Activated CD8-positive, alpha-beta T cell treated with anti-CD3 and anti-CD28 coated beads for 36 hours (primary cell): ENCODE data around the gene USP37. TPM values are rescaled to one million over a fixed set of nuclear protein-coding genes. Genes with fewer than 3 reads are reported as not detected.

Experiments used
- ATAC-seq: fragments of 200-7000 bp; cut with Tn5 transposase; one replicate; pipeline ENCODE4 v1.10.0; 2021; ENCODE audit warnings: mild to moderate bottlenecking, moderate library complexity
- CTCF ChIA-PET: fragments of 350-600 bp; sonication (Branson Sonifier 250); formaldehyde crosslinking; loops from one replicate; lab custom pipeline; 2021; ENCODE audit warnings: antibody characterized with exemption; lab: Charles Lee
- POLR2A ChIA-PET: fragments of 350-600 bp; sonication (Branson Sonifier 250); formaldehyde crosslinking; loops from one replicate; lab custom pipeline; 2021; ENCODE audit warnings: antibody characterized with exemption; lab: Charles Lee
- DNase-seq: peaks from one replicate; pipeline ENCODE4 v3.0.0-alpha.2; 2020
- H3K27ac Mint-ChIP-seq: one replicate; pipeline ENCODE4 v1.8.0; 2021; ENCODE audit warnings: mild to moderate bottlenecking, mixed read lengths
- H3K27me3 Mint-ChIP-seq: one replicate; pipeline ENCODE4 v1.8.0; 2021; ENCODE audit warnings: mixed read lengths
- H3K36me3 Mint-ChIP-seq: one replicate; pipeline ENCODE4 v1.8.0; 2021; ENCODE audit warnings: low read depth, mixed read lengths
- H3K4me1 Mint-ChIP-seq: one replicate; pipeline ENCODE4 v1.8.0; 2021; ENCODE audit warnings: low read depth, mixed read lengths
- H3K4me3 Mint-ChIP-seq: one replicate; pipeline ENCODE4 v1.8.0; 2021; ENCODE audit warnings: mild to moderate bottlenecking, moderate library complexity, mixed read lengths
- H3K9me3 Mint-ChIP-seq: one replicate; pipeline ENCODE4 v1.8.0; 2021; ENCODE audit warnings: mixed read lengths
- CTCF ChIP-seq: fragments of 200-600 bp; IDR thresholded peaks from one replicate; pipeline ENCODE4 v1.8.0; 2022; ENCODE audit warnings: antibody characterized with exemption, mild to moderate bottlenecking
- intact Hi-C: fragments of 100-400 bp; cut with micrococcal nuclease; formaldehyde crosslinking; loops from one replicate; pipeline ENCODE4 v1.10.0; 2022
- total RNA-seq, 2 experiments: library from RNA; stranded (reverse); gene quantifications; one replicate each; pipeline ENCODE4 v1.2.3, GENCODE V29; 2021

USP37 gene
- total RNA-seq, 2 experiments from 2014 or later = 51.7 to 53.2 TPM

- no peaks in the 10 kb centered on the region for H3K27me3 Mint-ChIP-seq
- TF ChIP-seq CTCF = no peak
- H3K4me3 Mint-ChIP-seq = no peak overlapping the region
- H3K36me3 Mint-ChIP-seq = no peaks in the 10 kb centered on the region
- ATAC-seq (no peak), DNase-seq (no peak)
- ChIA-PET POLR2A (no interaction called here), CTCF (interaction anchor here (1.3 kb wide), 1 partner anchor 156 kb away, joined by 4 read pairs; no protein-coding TSS in a partner anchor)
- no peak overlapping the region for H3K27ac Mint-ChIP-seq
- intact Hi-C loops = no loop called here
- H3K4me1 Mint-ChIP-seq = no peaks in the 10 kb centered on the region
- H3K9me3 Mint-ChIP-seq = no peaks in the 10 kb centered on the region
Measured at GRCh38 chr2:218427741-218428140, 140.4 kb downstream of the USP37 start.

DNA sequence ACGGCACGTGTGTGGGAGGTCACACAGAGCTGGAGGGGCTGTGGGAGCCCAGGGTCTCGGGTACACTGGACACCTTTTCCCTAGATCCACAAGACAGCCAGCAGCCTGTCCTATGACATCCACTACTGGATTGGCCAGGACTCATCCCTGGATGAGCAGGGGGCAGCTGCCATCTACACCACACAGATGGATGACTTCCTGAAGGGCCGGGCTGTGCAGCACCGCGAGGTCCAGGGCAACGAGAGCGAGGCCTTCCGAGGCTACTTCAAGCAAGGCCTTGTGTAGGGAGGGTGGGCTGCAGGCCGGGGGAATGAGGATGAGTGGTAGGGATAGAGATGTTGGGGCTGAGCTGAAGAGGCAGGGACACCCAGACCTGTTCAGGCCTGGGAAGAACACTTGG, 142.6 kb downstream of the USP37 start:
- no peak for DNase-seq
- no peaks in the 10 kb centered on the region for H3K9me3 Mint-ChIP-seq
- no peak for ATAC-seq
- H3K36me3 Mint-ChIP-seq = no peaks in the 10 kb centered on the region
- no peak overlapping the region for H3K4me3 Mint-ChIP-seq
- no peaks in the 10 kb centered on the region for H3K27me3 Mint-ChIP-seq
- intact Hi-C loops = no loop called here
- ChIA-PET POLR2A (interaction anchor here (0.7 kb wide), 2 partner anchors 44 to 48 kb away, joined by 3 to 4 read pairs; no protein-coding TSS in a partner anchor), CTCF (no interaction called here)
- TF ChIP-seq CTCF = no peak
- no peaks in the 10 kb centered on the region for H3K4me1 Mint-ChIP-seq
- H3K27ac Mint-ChIP-seq = no peak overlapping the region

GRCh38 chr2:218423584-218423983, 144.6 kb downstream of the USP37 start:
- no peak for TF ChIP-seq CTCF

GRCh38 chr2:218422403-218423086, 145.6 kb downstream of the USP37 start:
- H3K36me3 Mint-ChIP-seq = no peaks in the 10 kb centered on the region

More at GRCh38 chr2:218423584-218423983, 144.6 kb downstream of the USP37 start:
- no peaks in the 10 kb centered on the region for H3K9me3 Mint-ChIP-seq
- intact Hi-C loops = no loop called here
- H3K4me1 Mint-ChIP-seq = no peaks in the 10 kb centered on the region
- H3K4me3 Mint-ChIP-seq = no peak overlapping the region
- H3K27ac Mint-ChIP-seq = no peak overlapping the region
- ATAC-seq = no peak
- H3K36me3 Mint-ChIP-seq = no peaks in the 10 kb centered on the region
- POLR2A ChIA-PET = no interaction called here
- DNase-seq = no peak
- H3K27me3 Mint-ChIP-seq = no peaks in the 10 kb centered on the region
- CTCF ChIA-PET = no interaction called here

More at GRCh38 chr2:218422403-218423086, 145.6 kb downstream of the USP37 start:
- Mint-ChIP-seq H3K4me1 (no peaks in the 10 kb centered on the region), H3K27ac (no peak overlapping the region), H3K9me3 (no peaks in the 10 kb centered on the region), H3K27me3 (no peaks in the 10 kb centered on the region), H3K4me3 (no peak overlapping the region)
- intact Hi-C loops = no loop called here
- DNase-seq (no peak), ATAC-seq (no peak)
- TF ChIP-seq CTCF = no peak
- POLR2A ChIA-PET = no interaction called here
- CTCF ChIA-PET = no interaction called here
